HepG2 (cell line): ENCODE results near the gene ECM1. TPM values are rescaled to one million over a fixed set of nuclear protein-coding genes. Genes with fewer than 3 reads are reported as not detected.

Experiments used
- ARID3A ChIP-seq: IDR thresholded peaks from 2 replicates; pipeline ENCODE4 v1.6.1; 2012; ENCODE audit warnings: low read depth, low read length, improper control_type of control experiment
- BCL6 ChIP-seq: IDR thresholded peaks from 2 replicates; pipeline ENCODE4 v1.6.1; 2016; ENCODE audit warnings: missing genetic modification reagents, missing compliant biosample characterization
- CCDC6 ChIP-seq: sonication (generic); formaldehyde crosslinking; IDR thresholded peaks from 2 replicates; pipeline ENCODE4 v1.8.1; 2022; ENCODE audit warnings: mild to moderate bottlenecking, missing genetic modification reagents, moderate library complexity
- DNMT1 ChIP-seq: sonication (generic); formaldehyde crosslinking; IDR thresholded peaks from 2 replicates; pipeline ENCODE4 v1.5.1; 2020; ENCODE audit warnings: mild to moderate bottlenecking, missing genetic modification reagents
- FOSL1 ChIP-seq: sonication (generic); formaldehyde crosslinking; IDR thresholded peaks from 2 replicates; pipeline ENCODE4 v1.9.0; 2021; ENCODE audit warnings: missing genetic modification reagents, borderline replicate concordance
- HHEX ChIP-seq: IDR thresholded peaks from 2 replicates; pipeline ENCODE4 v1.6.1; 2016; ENCODE audit warnings: control low read depth
- NR2C2 ChIP-seq: sonication (generic); formaldehyde crosslinking; IDR thresholded peaks from 2 replicates; pipeline ENCODE4 v1.4.0; 2020; ENCODE audit warnings: missing genetic modification reagents, mild to moderate bottlenecking, moderate library complexity, borderline replicate concordance
- RXRB ChIP-seq: IDR thresholded peaks from 2 replicates; pipeline ENCODE4 v1.6.1; 2016; ENCODE audit warnings: borderline replicate concordance, missing genetic modification reagents, missing compliant biosample characterization
- SIX1 ChIP-seq: sonication (generic); formaldehyde crosslinking; IDR thresholded peaks from 2 replicates; pipeline ENCODE4 v1.4.0; 2020; ENCODE audit warnings: missing genetic modification reagents, borderline replicate concordance
- TFE3 ChIP-seq: IDR thresholded peaks from 2 replicates; pipeline ENCODE4 v1.6.1; 2016
- TIGD3 ChIP-seq: sonication (generic); formaldehyde crosslinking; IDR thresholded peaks from 2 replicates; pipeline ENCODE4 v1.5.1; 2020; ENCODE audit warnings: mild to moderate bottlenecking, missing genetic modification reagents, borderline replicate concordance
- ZKSCAN8 ChIP-seq: IDR thresholded peaks from 2 replicates; pipeline ENCODE4 v1.6.1; 2016; ENCODE audit warnings: borderline replicate concordance, missing genetic modification reagents, missing compliant biosample characterization
- ZNF264 ChIP-seq: sonication (generic); formaldehyde crosslinking; IDR thresholded peaks from 2 replicates; pipeline ENCODE4 v1.4.0; 2020; ENCODE audit warnings: missing genetic modification reagents
- ZNF362 ChIP-seq: sonication (generic); formaldehyde crosslinking; IDR thresholded peaks from 2 replicates; pipeline ENCODE4 v1.4.0; 2020; ENCODE audit warnings: missing genetic modification reagents, mild to moderate bottlenecking, borderline replicate concordance
- polyA plus RNA-seq, 8 experiments: library from polyadenylated mRNA; depleted of rRNA in 3 of 8; stranded (reverse) in 7 of 8; unstranded in 1 of 8; fragments of >200 nt; fragmentation: Illumina TruSeq in 4 of 8; extraction: Trizol in 4 of 8; gene quantifications; 2 replicates each; pipeline versions ENCODE4 v1.2.1 to v1.2.3, GENCODE V29; 2011 to 2016; ENCODE audit warnings: low read depth in 4 of 8, missing spikeins in 1 of 8, mixed read lengths in 1 of 8; ENCODE audit not compliant: insufficient read depth in 1 of 8
- total RNA-seq, 5 experiments: library from RNA; depleted of rRNA; stranded (reverse); fragments of >200 nt; fragmentation: Illumina TruSeq; extraction: Trizol; gene quantifications; 2 replicates each; pipeline ENCODE4 v1.2.3, GENCODE V29; 2016; ENCODE audit warnings: low read depth in 1 of 5
- TF ChIP-seq, protein P1 (sequence below): sonication (generic); formaldehyde crosslinking; IDR thresholded peaks from 2 replicates; pipeline ENCODE4 v1.4.0; 2020; ENCODE audit warnings: missing genetic modification reagents
- TF ChIP-seq, protein P2 (sequence below): sonication (generic); formaldehyde crosslinking; IDR thresholded peaks from 2 replicates; pipeline ENCODE4 v1.4.0; 2020; ENCODE audit warnings: low read depth, mild to moderate bottlenecking, missing genetic modification reagents

Gene ECM1
- total and polyA plus RNA-seq, 2 of the 13 experiments (the other 11 are each of a cell fraction or from before 2014, with no cell fraction given): 0.42 to 1.0 TPM

DNA sequence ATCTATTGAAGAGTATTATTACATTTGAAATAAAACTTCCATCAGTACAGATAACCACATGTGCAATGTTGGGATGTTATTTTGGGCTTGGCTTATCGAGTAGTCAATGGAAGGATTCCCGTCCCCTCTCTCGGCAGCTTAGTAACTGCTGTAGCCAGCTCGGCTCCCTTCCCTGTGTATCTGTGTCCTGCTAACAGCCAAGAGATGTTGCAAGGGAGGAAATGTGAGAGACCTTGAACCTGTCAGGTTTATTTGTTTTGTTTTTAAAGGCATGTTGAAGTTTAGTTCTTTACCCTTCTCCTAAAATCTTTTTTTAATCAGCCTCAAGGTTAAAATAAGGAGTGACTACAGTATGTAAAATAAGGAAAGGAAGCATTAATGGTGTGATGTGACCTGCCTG is 34.2 kb upstream of the ECM1 start (continued):
- TF ChIP-seq HHEX (0 out of 2 replicates have a peak, but pooled peaks have one; percentile 10), ZNF362 (peak; percentile 81), DNMT1 (no peak), SIX1 (peak; percentile 65; the same call in 1 of the 2 replicates), TIGD3 (CRISPR knock-in tag) (no peak), ZNF264 (peak; percentile 75; the same call in 1 of the 2 replicates), RXRB (CRISPR knock-in tag) (peak; percentile 88), NR2C2 (CRISPR knock-in tag) (peak; percentile 78), FOSL1 (CRISPR knock-in tag) (no peak), CCDC6 (CRISPR knock-in tag) (0 out of 2 replicates have a peak, but pooled peaks have one; percentile 35), ARID3A (0 out of 2 replicates have a peak, but pooled peaks have one; percentile 11), TFE3 (CRISPR knock-in tag) (0 out of 2 replicates have a peak, but pooled peaks have one; percentile 36), BCL6 (peak; percentile 73), ZKSCAN8 (CRISPR knock-in tag) (peak; percentile 74; the same call in 1 of the 2 replicates)
- TF ChIP-seq, protein P1, sequence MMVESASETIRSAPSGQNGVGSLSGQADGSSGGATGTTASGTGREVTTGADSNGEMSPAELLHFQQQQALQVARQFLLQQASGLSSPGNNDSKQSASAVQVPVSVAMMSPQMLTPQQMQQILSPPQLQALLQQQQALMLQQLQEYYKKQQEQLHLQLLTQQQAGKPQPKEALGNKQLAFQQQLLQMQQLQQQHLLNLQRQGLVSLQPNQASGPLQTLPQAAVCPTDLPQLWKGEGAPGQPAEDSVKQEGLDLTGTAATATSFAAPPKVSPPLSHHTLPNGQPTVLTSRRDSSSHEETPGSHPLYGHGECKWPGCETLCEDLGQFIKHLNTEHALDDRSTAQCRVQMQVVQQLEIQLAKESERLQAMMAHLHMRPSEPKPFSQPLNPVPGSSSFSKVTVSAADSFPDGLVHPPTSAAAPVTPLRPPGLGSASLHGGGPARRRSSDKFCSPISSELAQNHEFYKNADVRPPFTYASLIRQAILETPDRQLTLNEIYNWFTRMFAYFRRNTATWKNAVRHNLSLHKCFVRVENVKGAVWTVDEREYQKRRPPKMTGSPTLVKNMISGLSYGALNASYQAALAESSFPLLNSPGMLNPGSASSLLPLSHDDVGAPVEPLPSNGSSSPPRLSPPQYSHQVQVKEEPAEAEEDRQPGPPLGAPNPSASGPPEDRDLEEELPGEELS: peak; percentile 90
- TF ChIP-seq, protein P2, sequence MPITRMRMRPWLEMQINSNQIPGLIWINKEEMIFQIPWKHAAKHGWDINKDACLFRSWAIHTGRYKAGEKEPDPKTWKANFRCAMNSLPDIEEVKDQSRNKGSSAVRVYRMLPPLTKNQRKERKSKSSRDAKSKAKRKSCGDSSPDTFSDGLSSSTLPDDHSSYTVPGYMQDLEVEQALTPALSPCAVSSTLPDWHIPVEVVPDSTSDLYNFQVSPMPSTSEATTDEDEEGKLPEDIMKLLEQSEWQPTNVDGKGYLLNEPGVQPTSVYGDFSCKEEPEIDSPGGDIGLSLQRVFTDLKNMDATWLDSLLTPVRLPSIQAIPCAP (CRISPR knock-in tag): no peak
